CD4-positive, alpha-beta T cell (primary cell): ENCODE measurements around the gene AFG1L. TPM values are rescaled to one million over a fixed set of nuclear protein-coding genes. Genes with fewer than 3 reads are reported as not detected.

Experiments
- ATAC-seq: fragments of 200-7000 bp; cut with Tn5 transposase; one replicate; pipeline ENCODE4 v1.10.0; 2022; ENCODE audit warnings: mild to moderate bottlenecking; ENCODE audit not compliant: poor library complexity
- CTCF ChIA-PET: fragments of 350-600 bp; sonication (Branson Sonifier 250); formaldehyde crosslinking; loops from one replicate; lab custom pipeline; 2021; ENCODE audit warnings: antibody characterized with exemption, inconsistent platforms; lab: Charles Lee
- POLR2A ChIA-PET: fragments of 350-600 bp; sonication (Branson Sonifier 250); formaldehyde crosslinking; loops from one replicate; lab custom pipeline; 2021; ENCODE audit warnings: antibody characterized with exemption, inconsistent platforms; lab: Charles Lee
- DNase-seq, 14 experiments: peaks; one replicate each; pipeline ENCODE4 v3.0.0-alpha.2; 2013 to 2020; ENCODE audit warnings: mixed read lengths in 2 of 14
- H3K27ac ChIP-seq, 2 donors: one replicate each; pipeline versions ENCODE4 v1.5.1 to v1.7.0; 2013; ENCODE audit warnings: low read length in 2 of 2, low read depth in 1 of 2, mild to moderate bottlenecking in 1 of 2
- H3K27me3 ChIP-seq, 2 experiments: 1 replicate in 1 of 2; 2 replicates in 1 of 2; pipeline versions ENCODE4 v1.6.1 to v1.7.0; 2013; ENCODE audit warnings: low read length in 2 of 2, control low read depth in 1 of 2, mild to moderate bottlenecking in 1 of 2, moderate library complexity in 1 of 2; ENCODE audit not compliant: insufficient read depth in 2 of 2, control insufficient read depth in 1 of 2
- H3K36me3 ChIP-seq: one replicate; pipeline ENCODE4 v1.6.1; 2013; ENCODE audit warnings: low read length, control low read depth; ENCODE audit not compliant: insufficient read depth
- H3K4me1 ChIP-seq: one replicate; pipeline ENCODE4 v1.6.1; 2013; ENCODE audit warnings: low read length, control low read depth; ENCODE audit not compliant: insufficient read depth
- H3K4me3 ChIP-seq: one replicate; pipeline ENCODE4 v1.5.1; 2013; ENCODE audit warnings: mild to moderate bottlenecking, low read length, moderate library complexity
- H3K9me3 ChIP-seq, 2 experiments: 1 replicate in 1 of 2; 2 replicates in 1 of 2; pipeline versions ENCODE4 v1.6.1 to v1.7.0; 2013; ENCODE audit warnings: low read length in 2 of 2, mild to moderate bottlenecking in 2 of 2, control low read depth in 1 of 2, moderate library complexity in 1 of 2; ENCODE audit not compliant: control insufficient read depth in 1 of 2, insufficient read depth in 1 of 2
- H3K27ac Mint-ChIP-seq: one replicate; pipeline ENCODE4 v1.8.0; 2020; ENCODE audit warnings: mixed read lengths
- H3K27me3 Mint-ChIP-seq: one replicate; pipeline ENCODE4 v1.8.0; 2021; ENCODE audit warnings: mixed read lengths
- H3K36me3 Mint-ChIP-seq: one replicate; pipeline ENCODE4 v1.8.0; 2021; ENCODE audit warnings: low read depth, mixed read lengths
- H3K4me1 Mint-ChIP-seq: one replicate; pipeline ENCODE4 v1.8.0; 2021; ENCODE audit warnings: low read depth, mixed read lengths
- H3K4me3 Mint-ChIP-seq: one replicate; pipeline ENCODE4 v1.8.0; 2020; ENCODE audit warnings: mild to moderate bottlenecking, mixed read lengths
- H3K9me3 Mint-ChIP-seq: one replicate; pipeline ENCODE4 v1.8.0; 2020; ENCODE audit warnings: mixed read lengths
- intact Hi-C, 2 experiments: fragments of 100-400 bp; cut with DNase I in 1 of 2; cut with micrococcal nuclease in 1 of 2; formaldehyde crosslinking; loops; one replicate each; pipeline versions ENCODE4 v1.15.1 to v1.9.0; 2023 to 2025; cut with DNase I, micrococcal nuclease
- total RNA-seq, 174 experiments: library from RNA in 2 of 174; stranded (reverse) in 2 of 174; gene quantifications; one replicate each; pipeline ENCODE4 v1.2.3 and lab custom pipeline; 2021 to 2026
- TF ChIP-seq, protein P1 (sequence below): fragments of 200-600 bp; IDR thresholded peaks from one replicate; pipeline ENCODE4 v1.8.0; 2022; ENCODE audit warnings: antibody characterized with exemption, mild to moderate bottlenecking

The AFG1L gene
- total RNA-seq, 2 experiments from 2014 or later = 3.0 to 3.9 TPM

DNA sequence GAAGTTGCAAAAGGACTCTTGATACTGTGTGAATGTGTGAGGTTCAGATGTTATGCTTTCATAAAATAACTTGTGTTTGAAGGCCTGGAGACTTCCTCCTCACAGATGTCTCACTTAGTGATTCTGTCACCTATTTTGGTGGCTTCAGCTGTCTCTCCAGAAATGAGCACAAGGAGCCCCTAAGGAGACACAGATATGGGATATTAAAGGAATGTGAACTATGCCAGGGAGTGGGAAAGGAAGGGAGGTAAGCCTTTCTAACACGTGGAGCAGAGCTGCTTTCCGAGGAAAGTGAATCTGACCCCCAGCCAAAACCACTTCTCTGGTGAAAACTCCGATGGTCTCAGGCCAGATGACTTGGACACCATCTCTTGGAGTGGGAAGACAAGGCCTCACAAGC lies 255.4 kb downstream of the AFG1L start:
- Mint-ChIP-seq H3K4me3 (no peak overlapping the region), H3K27me3 (no peaks in the 10 kb centered on the region), H3K36me3 (no peaks in the 10 kb centered on the region), H3K27ac (no peak overlapping the region), H3K4me1 (no peaks in the 10 kb centered on the region), H3K9me3 (no peaks in the 10 kb centered on the region)
- peaks cover 4% of the 10 kb centered on the region for H3K4me1 ChIP-seq
- ATAC-seq (no peak), DNase-seq (no peak)
- CTCF ChIA-PET = interaction anchor here (1.5 kb wide), 1 partner anchor 9 kb away, joined by 4 read pairs; no protein-coding TSS in a partner anchor
- H3K36me3 ChIP-seq = no peaks in the 10 kb centered on the region
- H3K4me3 ChIP-seq = no peak overlapping the region
- no peak overlapping the region for H3K27ac ChIP-seq
- H3K9me3 ChIP-seq = no peaks in the 10 kb centered on the region
- intact Hi-C loops = no loop called here
- POLR2A ChIA-PET = no interaction called here
- TF ChIP-seq, protein P1, sequence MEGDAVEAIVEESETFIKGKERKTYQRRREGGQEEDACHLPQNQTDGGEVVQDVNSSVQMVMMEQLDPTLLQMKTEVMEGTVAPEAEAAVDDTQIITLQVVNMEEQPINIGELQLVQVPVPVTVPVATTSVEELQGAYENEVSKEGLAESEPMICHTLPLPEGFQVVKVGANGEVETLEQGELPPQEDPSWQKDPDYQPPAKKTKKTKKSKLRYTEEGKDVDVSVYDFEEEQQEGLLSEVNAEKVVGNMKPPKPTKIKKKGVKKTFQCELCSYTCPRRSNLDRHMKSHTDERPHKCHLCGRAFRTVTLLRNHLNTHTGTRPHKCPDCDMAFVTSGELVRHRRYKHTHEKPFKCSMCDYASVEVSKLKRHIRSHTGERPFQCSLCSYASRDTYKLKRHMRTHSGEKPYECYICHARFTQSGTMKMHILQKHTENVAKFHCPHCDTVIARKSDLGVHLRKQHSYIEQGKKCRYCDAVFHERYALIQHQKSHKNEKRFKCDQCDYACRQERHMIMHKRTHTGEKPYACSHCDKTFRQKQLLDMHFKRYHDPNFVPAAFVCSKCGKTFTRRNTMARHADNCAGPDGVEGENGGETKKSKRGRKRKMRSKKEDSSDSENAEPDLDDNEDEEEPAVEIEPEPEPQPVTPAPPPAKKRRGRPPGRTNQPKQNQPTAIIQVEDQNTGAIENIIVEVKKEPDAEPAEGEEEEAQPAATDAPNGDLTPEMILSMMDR = no peak
- no peaks in the 10 kb centered on the region for H3K27me3 ChIP-seq

DNA sequence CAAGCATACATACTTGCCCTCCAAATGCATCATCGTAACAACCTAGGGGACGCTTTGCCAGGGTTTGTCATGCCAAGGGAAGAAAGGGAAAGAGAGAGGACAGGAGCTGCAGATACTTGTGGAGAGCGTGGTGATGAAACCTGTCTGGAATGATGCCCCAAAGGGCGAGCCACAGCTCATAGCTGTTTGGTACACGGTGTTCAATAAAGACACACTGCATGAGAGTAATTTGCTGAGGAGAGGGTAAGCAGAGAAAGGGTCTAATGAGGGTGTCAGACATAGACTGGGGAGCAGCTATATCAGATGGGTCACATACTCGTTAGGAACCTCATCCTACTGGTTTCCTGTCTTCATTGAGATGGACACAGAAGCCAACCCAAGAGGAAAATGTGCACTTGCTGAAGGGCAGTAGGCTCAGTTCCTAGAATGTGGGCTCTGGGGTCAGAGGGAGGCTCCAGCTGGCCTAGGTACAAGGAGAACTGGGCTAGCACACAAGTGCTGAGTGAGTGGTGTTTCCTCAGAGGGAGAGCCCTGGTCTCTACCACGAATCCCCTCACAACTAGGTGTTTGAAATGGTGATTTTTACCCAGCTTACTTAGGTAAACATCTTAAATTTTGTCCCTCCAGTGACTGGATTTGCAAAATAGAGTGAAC lies 260.7 kb downstream of the AFG1L start:
- POLR2A ChIA-PET = no interaction called here
- H3K27ac ChIP-seq = no peak overlapping the region
- no peak overlapping the region for H3K4me3 ChIP-seq
- H3K27me3 ChIP-seq = no peaks in the 10 kb centered on the region
- Mint-ChIP-seq H3K9me3 (no peaks in the 10 kb centered on the region), H3K27me3 (no peaks in the 10 kb centered on the region), H3K4me3 (peak overlapping the region; percentile 51), H3K27ac (peak overlapping the region; percentile 19), H3K36me3 (peaks cover 17% of the 10 kb centered on the region), H3K4me1 (peaks cover 3% of the 10 kb centered on the region)
- no peaks in the 10 kb centered on the region for H3K36me3 ChIP-seq
- intact Hi-C loops = loop anchor here (2.0 to 5.0 kb wide), 7 partner anchors 37 to 887 kb away; partner anchors contain the start of genes CD164 (in 1 of the 2), PPIL6 (in 1 of the 2), SCML4 (in 1 of the 2) and SMPD2 (in 1 of the 2)
- CTCF ChIA-PET = interaction anchor here (3.0 kb wide), 1 partner anchor 14 kb away, joined by 17 read pairs; no protein-coding TSS in a partner anchor
- no peak for DNase-seq
- TF ChIP-seq, protein P1 = no peak
- H3K9me3 ChIP-seq = no peaks in the 10 kb centered on the region
- H3K4me1 ChIP-seq = peaks cover 15% of the 10 kb centered on the region
- no peak for ATAC-seq

DNA sequence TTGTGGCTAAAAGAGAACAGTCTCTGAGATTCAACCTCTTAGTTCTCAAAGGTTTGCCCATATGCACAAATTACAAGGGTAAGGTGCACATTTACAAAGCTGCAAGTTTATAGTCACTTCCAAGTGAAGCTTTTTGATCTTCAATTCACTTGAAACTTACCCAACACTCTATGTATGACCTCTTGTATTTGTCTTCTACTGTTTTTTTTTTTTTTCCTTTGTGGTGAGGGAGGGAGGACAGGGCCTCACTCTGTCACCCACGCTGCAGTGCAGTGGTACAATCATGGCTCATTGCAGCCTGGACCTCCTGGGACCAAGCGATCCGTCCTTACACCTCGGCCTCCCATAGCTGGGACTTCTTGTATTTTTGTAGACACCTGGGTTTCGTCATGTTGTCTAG lies 261.4 kb downstream of the AFG1L start:
- no peak overlapping the region for H3K27ac ChIP-seq

More for the DNA sequence above, 261.4 kb downstream of the AFG1L start:
- Histone ChIP-seq H3K4me3 (no peak overlapping the region), H3K4me1 (peaks cover 15% of the 10 kb centered on the region), H3K9me3 (no peaks in the 10 kb centered on the region), H3K27me3 (no peaks in the 10 kb centered on the region), H3K36me3 (no peaks in the 10 kb centered on the region)
- peak overlapping the region; percentile 99 for H3K4me3 Mint-ChIP-seq
- ChIA-PET CTCF (interaction anchor here (1.0 to 3.0 kb wide), 2 partner anchors 14 to 280 kb away, joined by 3 to 17 read pairs; no protein-coding TSS in a partner anchor), POLR2A (interaction anchor here (0.5 to 5.5 kb wide), 3 partner anchors 295 to 539 kb away, joined by 3 to 102 read pairs (median 37); partner anchors contain the start of genes CEP57L1, SESN1 and SNX3)
- TF ChIP-seq, protein P1 = no peak
- H3K4me1 Mint-ChIP-seq = peaks cover 3% of the 10 kb centered on the region
- peaks cover 17% of the 10 kb centered on the region for H3K36me3 Mint-ChIP-seq
- intact Hi-C loops = loop anchor here (2.0 to 5.0 kb wide), 7 partner anchors 36 to 886 kb away; partner anchors contain the start of genes CD164 (in 1 of the 2), PPIL6 (in 1 of the 2), SCML4 (in 1 of the 2) and SMPD2 (in 1 of the 2)
- H3K9me3 Mint-ChIP-seq = no peaks in the 10 kb centered on the region
- peak overlapping the region; percentile 100 for H3K27ac Mint-ChIP-seq
- H3K27me3 Mint-ChIP-seq = no peaks in the 10 kb centered on the region
- DNase-seq = no peak
- no peak for ATAC-seq
